Prostate gland (tissue), 2 donors: ENCODE results near the gene ZNF587B. TPM values are rescaled to one million over a fixed set of nuclear protein-coding genes. Genes with fewer than 3 reads are reported as not detected.
"Not testable (repeated sequence)": the region's sequence is repeated elsewhere in the genome, so short reads cannot be mapped to it uniquely, and the experiment has no call there.

ENCODE experiments used
- DNase-seq: peaks from one replicate; pipeline ENCODE4 v3.0.0-alpha.2; 2019; ENCODE audit warnings: low spot score
- H3K27ac ChIP-seq, 2 donors: fragments of 200-600 bp; sonication (generic); 2 replicates each; pipeline ENCODE4 v1.5.1; 2017 to 2019
- H3K27me3 ChIP-seq: fragments of 200-600 bp; sonication (generic); replicated peaks from 2 replicates; pipeline ENCODE4 v1.5.1; 2019; ENCODE audit not compliant: insufficient read depth
- H3K36me3 ChIP-seq, 2 donors: fragments of 200-600 bp; sonication (generic); 1 replicate in 1 of 2; 2 replicates in 1 of 2; pipeline versions ENCODE4 v1.5.1 to v1.8.1; 2017 to 2019
- H3K4me1 ChIP-seq: fragments of 200-600 bp; sonication (generic); replicated peaks from 2 replicates; pipeline ENCODE4 v1.5.1; 2019
- H3K4me3 ChIP-seq, 2 donors: fragments of 200-600 bp; sonication (generic); 2 replicates each; pipeline ENCODE4 v1.5.1; 2017 to 2019
- H3K9me3 ChIP-seq: fragments of 200-600 bp; sonication (generic); 2 replicates; pipeline ENCODE4 v1.5.1; 2017
- POLR2A ChIP-seq: fragments of 450-650 bp; IDR thresholded peaks from one replicate; pipeline ENCODE4 v1.6.1; 2016; ENCODE audit warnings: antibody characterized with exemption, mild to moderate bottlenecking
- POLR2AphosphoS5 ChIP-seq: sonication (generic); formaldehyde crosslinking; IDR thresholded peaks from one replicate; pipeline ENCODE4 v1.6.1; 2017; ENCODE audit warnings: antibody characterized with exemption
- WGBS: methylation state at CpG from one replicate; pipeline ENCODE4 v1.1.5; 2018; 5-methylcytosine and 5-hydroxymethylcytosine counted together
- intact Hi-C: fragments of 100-400 bp; cut with DNase I; formaldehyde crosslinking; loops from one replicate; pipeline ENCODE4 v1.14.2; 2022
- total RNA-seq, 2 donors: library from RNA; depleted of rRNA; stranded (reverse); fragments of >200 nt; gene quantifications; one replicate each; pipeline ENCODE4 v1.1.0, GENCODE V29; 2016
- TF ChIP-seq, protein P1 (sequence below), 4 experiments: fragments of 200-600 bp in 2 of 4; fragments of 450-650 bp in 2 of 4; sonication (generic) in 2 of 4; IDR thresholded peaks; 1 replicate in 3 of 4; 2 replicates in 1 of 4; pipeline ENCODE4 v1.5.1; 2016 to 2019; ENCODE audit warnings: antibody characterized with exemption in 4 of 4, mild to moderate bottlenecking in 2 of 4, moderate library complexity in 2 of 4

ZNF587B gene
- total RNA-seq, 2 donors from 2014 or later, result 21.1 to 23.5 TPM

DNA sequence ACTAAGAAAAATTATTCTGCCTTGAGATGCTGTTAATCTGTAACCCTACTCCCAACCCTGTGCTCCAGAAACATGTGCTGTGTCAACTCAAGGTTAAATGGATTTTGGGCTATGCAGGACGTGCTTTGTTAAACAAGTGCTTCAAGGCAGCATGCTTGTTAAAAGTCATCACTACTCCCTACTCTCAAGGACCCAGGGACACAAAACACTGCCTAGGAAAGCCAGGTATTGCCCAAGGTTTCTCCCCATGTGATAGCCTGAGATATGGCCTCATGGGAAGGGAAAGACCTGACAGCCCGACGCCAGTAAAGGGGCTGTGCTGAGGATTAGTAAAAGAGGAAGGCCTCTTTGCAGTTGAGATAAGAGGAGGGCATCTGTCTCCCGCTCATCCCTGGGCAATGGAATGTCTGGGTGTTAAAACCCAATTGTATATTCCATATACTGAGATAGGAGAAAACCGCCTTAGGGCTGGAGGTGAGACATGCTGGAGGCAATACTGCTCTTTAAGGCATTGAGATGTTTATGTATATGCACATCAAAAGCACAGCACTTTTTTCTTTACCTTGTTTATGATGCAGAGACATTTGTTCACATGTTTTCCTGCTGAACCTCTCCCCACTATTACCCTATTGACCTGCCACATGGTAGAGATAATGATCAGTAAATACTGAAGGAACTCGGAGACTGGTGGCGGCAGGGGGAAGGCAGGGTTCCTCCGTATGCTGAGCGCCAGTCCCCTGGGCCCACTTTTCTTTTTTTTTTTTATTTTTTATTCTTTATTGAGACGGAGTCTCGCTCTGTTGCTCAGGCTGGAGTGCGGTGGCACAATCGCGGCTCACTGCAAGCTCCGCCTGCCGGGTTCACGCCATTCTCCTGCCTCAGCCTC, 19.4 kb upstream of the ZNF587B start:
- H3K9me3 ChIP-seq, intact Hi-C loops, H3K27me3 ChIP-seq, DNase-seq, H3K36me3 ChIP-seq: not testable (repeated sequence)
- H3K4me1 ChIP-seq, result peaks cover 12% of the 10 kb centered on the region
- peak; percentile 66 for TF ChIP-seq POLR2AphosphoS5
- H3K4me3 ChIP-seq, result peak overlapping the region in 1 of 2 donors; percentile 11
- 50% methylated on average over 17 of the region's 17 CpGs for WGBS
- H3K27ac ChIP-seq, result peak overlapping the region; percentile 66 to 72

DNA sequence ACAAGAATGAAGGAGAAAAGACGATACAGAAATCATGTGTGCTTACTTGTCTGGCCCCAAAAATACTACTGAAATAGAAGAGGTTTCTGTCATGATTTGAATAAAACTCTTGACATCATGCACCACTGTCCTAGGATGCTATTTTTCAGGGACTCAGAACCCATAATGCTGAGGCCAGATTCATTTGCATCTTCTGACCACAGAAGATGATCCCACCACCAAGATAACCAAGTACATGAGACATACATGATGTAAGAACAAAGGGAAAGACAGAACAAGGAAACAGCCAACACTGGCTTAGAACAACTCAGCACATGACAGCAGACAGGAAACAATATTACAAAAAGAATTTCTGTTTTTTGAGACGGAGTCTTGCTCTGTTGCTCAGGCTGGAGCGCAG, 17.9 kb upstream of the ZNF587B start:
- H3K4me3 ChIP-seq, result peak overlapping the region in 1 of 2 donors; percentile 17
- H3K4me1 ChIP-seq, result peaks cover 9% of the 10 kb centered on the region
- no peak for DNase-seq
- intact Hi-C loops, result no loop called here
- no peaks in the 10 kb centered on the region for H3K36me3 ChIP-seq
- H3K27me3 ChIP-seq, result no peaks in the 10 kb centered on the region
- 89% methylated on average over 3 of the region's 3 CpGs for WGBS
- no peaks in the 10 kb centered on the region for H3K9me3 ChIP-seq
- TF ChIP-seq, protein P1, sequence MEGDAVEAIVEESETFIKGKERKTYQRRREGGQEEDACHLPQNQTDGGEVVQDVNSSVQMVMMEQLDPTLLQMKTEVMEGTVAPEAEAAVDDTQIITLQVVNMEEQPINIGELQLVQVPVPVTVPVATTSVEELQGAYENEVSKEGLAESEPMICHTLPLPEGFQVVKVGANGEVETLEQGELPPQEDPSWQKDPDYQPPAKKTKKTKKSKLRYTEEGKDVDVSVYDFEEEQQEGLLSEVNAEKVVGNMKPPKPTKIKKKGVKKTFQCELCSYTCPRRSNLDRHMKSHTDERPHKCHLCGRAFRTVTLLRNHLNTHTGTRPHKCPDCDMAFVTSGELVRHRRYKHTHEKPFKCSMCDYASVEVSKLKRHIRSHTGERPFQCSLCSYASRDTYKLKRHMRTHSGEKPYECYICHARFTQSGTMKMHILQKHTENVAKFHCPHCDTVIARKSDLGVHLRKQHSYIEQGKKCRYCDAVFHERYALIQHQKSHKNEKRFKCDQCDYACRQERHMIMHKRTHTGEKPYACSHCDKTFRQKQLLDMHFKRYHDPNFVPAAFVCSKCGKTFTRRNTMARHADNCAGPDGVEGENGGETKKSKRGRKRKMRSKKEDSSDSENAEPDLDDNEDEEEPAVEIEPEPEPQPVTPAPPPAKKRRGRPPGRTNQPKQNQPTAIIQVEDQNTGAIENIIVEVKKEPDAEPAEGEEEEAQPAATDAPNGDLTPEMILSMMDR (IDR thresholded peaks at IDR 0.05), result no peak
- TF ChIP-seq POLR2A (no peak), POLR2AphosphoS5 (no peak)
- H3K27ac ChIP-seq, result peak overlapping the region; percentile 54 to 66

DNA sequence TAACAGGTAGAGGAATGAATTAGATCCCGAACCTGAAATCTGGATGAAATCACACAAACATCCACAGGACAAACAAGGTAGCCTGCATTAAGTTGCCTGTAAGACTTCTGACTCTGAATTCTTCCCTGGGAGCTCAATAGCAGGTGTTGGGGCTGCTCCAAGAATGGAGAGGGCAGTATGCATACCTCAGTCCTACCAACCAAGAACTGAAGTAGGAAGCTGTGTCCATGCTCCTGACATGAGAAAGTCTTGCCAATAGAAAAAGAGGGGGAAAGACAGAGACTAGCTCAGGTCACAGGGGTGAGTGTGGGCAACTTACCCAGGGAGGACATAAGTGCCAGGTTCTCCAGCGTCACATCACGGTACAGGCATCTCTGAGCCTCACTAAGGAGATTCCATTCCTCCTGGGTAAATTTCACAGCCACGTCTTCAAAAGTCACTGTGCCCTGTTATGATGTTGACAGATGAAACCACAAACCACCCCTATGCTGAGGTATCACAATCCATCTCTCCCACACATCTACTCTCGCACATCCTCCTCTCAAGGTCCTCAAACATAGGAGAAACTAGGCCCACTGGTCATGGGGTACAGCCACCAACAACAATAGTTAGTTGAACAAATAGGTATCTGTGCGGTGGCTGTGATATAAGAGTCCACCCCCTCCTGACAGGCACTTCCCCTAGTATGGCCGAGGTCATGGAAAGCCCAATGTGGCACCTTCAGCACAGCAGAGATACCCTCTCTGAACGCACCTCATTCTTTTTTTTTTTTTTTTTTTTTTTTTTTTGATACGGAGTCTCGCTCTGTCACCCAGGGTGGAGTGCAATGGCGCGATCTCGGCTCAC, 16.9 kb upstream of the ZNF587B start:
- 68% methylated on average over 12 of the region's 13 CpGs for WGBS
- H3K27me3 ChIP-seq, DNase-seq, H3K4me1 ChIP-seq, intact Hi-C loops, H3K9me3 ChIP-seq, H3K36me3 ChIP-seq: not testable (repeated sequence)
- peak overlapping the region; percentile 82 to 84 for H3K27ac ChIP-seq
- H3K4me3 ChIP-seq, result peak overlapping the region; percentile 65 to 73

DNA sequence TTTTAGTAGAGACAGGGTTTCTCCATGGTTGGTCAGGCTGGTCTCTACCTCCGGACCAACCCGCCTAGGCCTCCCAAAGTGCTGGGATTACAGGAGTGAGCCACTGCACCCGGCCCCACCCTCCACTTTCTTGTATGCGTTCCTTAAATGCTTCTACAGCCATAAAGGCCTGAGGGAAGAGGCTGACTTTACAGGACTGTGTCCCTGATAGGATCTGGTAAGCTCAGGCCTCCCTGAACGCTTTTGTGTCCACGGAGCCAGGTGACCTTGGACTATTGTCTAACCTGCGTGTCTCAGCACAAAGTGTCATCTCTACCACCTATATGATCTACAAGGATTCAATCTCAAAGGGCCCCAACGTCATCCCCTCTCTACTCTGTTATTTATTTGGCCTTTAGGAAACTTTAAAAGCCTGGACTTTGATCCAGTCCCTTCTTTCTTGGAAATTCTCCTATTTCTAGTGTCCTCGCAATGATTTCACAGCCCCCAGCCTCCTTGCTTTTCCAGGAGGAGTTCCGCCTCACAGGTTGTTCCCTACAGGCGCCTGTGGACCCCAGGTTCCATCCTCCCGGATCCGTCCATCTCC, 16.1 kb upstream of the ZNF587B start:
- H3K27me3 ChIP-seq, result no peaks in the 10 kb centered on the region
- peak overlapping the region; percentile 82 to 84 for H3K27ac ChIP-seq
- TF ChIP-seq POLR2A (no peak), POLR2AphosphoS5 (no peak)
- TF ChIP-seq, protein P1 (IDR thresholded peaks at IDR 0.05), result no peak
- no peaks in the 10 kb centered on the region for H3K36me3 ChIP-seq
- H3K4me3 ChIP-seq, result peak overlapping the region; percentile 65 to 73
- 13% methylated on average over 13 of the region's 13 CpGs for WGBS
- peaks cover 9% of the 10 kb centered on the region for H3K4me1 ChIP-seq
- intact Hi-C loops, result no loop called here
- peak; percentile 22 for DNase-seq
- no peaks in the 10 kb centered on the region for H3K9me3 ChIP-seq

DNA sequence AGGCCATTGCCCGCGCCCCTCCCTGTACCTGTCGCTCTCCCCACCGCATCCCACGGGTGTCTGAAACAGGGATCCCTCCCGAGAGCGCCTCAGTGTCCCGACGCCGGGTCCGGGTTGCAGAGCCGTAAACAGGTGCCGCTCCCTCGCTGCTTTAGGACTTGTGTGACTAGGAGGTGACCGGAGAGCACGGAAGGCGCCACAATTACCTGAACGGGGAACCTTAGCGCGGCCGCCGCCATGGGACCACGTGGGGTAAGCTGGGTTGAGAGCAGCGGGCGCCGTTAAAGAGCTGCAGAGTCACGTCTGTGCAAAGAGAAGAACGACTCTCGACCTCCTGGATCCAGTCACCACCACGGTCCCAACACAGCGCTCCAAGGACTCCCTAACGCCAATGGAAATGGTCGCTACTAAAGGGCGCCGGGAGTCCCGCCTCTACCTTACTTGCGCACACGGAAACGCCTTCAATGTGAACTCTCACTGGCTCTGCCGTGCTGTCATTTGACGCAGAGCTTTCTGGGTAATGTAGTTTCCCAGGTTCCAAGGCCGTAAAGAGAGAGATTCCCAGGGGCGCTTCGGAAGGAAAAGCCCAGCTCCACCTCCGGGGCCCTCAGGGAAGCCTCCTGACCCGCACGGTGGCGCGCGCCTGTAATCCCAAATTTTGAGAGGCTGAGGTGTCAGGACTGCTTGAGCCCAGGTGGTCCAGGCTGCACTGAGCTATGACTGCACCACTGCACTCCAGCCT, 15.4 kb upstream of the ZNF587B start, which contains the start of gene ZNF552:
ZNF552 (minus strand) TSS at position 409 of the 742 bp plus-strand sequence; CDS start at position 239, 170 bp downstream.
- TF ChIP-seq POLR2A (peak; percentile 96), POLR2AphosphoS5 (peak; percentile 99)
- TF ChIP-seq, protein P1 (IDR thresholded peaks at IDR 0.05), result peak in 1 of 4 experiments; percentile 24
- no peaks in the 10 kb centered on the region for H3K27me3 ChIP-seq
- peaks cover 9% of the 10 kb centered on the region for H3K4me1 ChIP-seq
- intact Hi-C loops, result no loop called here
- WGBS, result under 1% methylated on average over 49 of the region's 50 CpGs
- peak within 1 kb of the TSS; percentile 82 to 84 for H3K27ac ChIP-seq
- H3K36me3 ChIP-seq, result no peaks in the 10 kb centered on the region
- no peaks in the 10 kb centered on the region for H3K9me3 ChIP-seq
- H3K4me3 ChIP-seq, result peak within 1 kb of the TSS; percentile 65 to 73
- peak; percentile 91 for DNase-seq
